HepG2 (cell line): ENCODE measurements around the gene OST4. TPM values are rescaled to one million over a fixed set of nuclear protein-coding genes. Genes with fewer than 3 reads are reported as not detected.

Experiments used
- EHMT2 ChIP-seq: fragments of 200-600 bp; sonication (generic); IDR thresholded peaks from 2 replicates; pipeline ENCODE4 v1.7.0; 2017; ENCODE audit warnings: antibody characterized with exemption, low read depth, low read length, borderline replicate concordance
- GPN1 ChIP-seq: sonication (generic); formaldehyde crosslinking; IDR thresholded peaks from 2 replicates; pipeline ENCODE4 v1.5.1; 2020; ENCODE audit warnings: missing genetic modification reagents, borderline replicate concordance
- IRF2 ChIP-seq: IDR thresholded peaks from 2 replicates; pipeline ENCODE4 v1.6.1; 2018; ENCODE audit warnings: missing genetic modification reagents, missing compliant biosample characterization
- JARID2 ChIP-seq: sonication (generic); formaldehyde crosslinking; IDR thresholded peaks from 2 replicates; pipeline ENCODE4 v1.8.1; 2023; ENCODE audit warnings: missing genetic modification reagents, inconsistent platforms; ENCODE audit not compliant: insufficient replicate concordance
- MBD4 ChIP-seq: IDR thresholded peaks from 2 replicates; pipeline ENCODE4 v1.6.1; 2012; ENCODE audit warnings: low read length, inconsistent platforms, borderline replicate concordance
- MTA3 ChIP-seq: sonication (generic); formaldehyde crosslinking; IDR thresholded peaks from 2 replicates; pipeline ENCODE4 v1.4.0; 2020; ENCODE audit warnings: missing genetic modification reagents
- NR2F2 ChIP-seq: IDR thresholded peaks from 2 replicates; pipeline ENCODE4 v1.6.1; 2012; ENCODE audit warnings: low read depth, inconsistent platforms, borderline replicate concordance
- PHF20 ChIP-seq: sonication (generic); formaldehyde crosslinking; IDR thresholded peaks from 2 replicates; pipeline ENCODE4 v1.5.0; 2020; ENCODE audit warnings: mild to moderate bottlenecking, missing genetic modification reagents
- SIN3B ChIP-seq: fragments of 150-350 bp; IDR thresholded peaks from 2 replicates; pipeline ENCODE4 v1.6.1; 2014; ENCODE audit warnings: low read length
- SRF ChIP-seq: IDR thresholded peaks from 2 replicates; pipeline ENCODE4 v1.6.1; 2011; ENCODE audit warnings: mild to moderate bottlenecking, low read depth, low read length, moderate library complexity
- ZFAT ChIP-seq: sonication (generic); formaldehyde crosslinking; conservative IDR thresholded peaks from 2 replicates; pipeline ENCODE4 v1.8.1; 2023; ENCODE audit warnings: missing genetic modification reagents, inconsistent platforms
- ZFP90 ChIP-seq: sonication (generic); formaldehyde crosslinking; IDR thresholded peaks from 2 replicates; pipeline ENCODE4 v1.8.0; 2022; ENCODE audit warnings: missing genetic modification reagents, mild to moderate bottlenecking, inconsistent platforms, borderline replicate concordance
- ZFX ChIP-seq: sonication (generic); formaldehyde crosslinking; IDR thresholded peaks from 2 replicates; pipeline ENCODE4 v1.4.0; 2020; ENCODE audit warnings: mild to moderate bottlenecking, low read depth, missing genetic modification reagents, moderate library complexity
- ZNF207 ChIP-seq: fragments of 450-650 bp; IDR thresholded peaks from 2 replicates; pipeline ENCODE4 v1.6.1; 2016; ENCODE audit warnings: antibody characterized with exemption, borderline replicate concordance
- ZNF552 ChIP-seq: sonication (generic); formaldehyde crosslinking; IDR thresholded peaks from 2 replicates; pipeline ENCODE4 v1.9.0; 2022; ENCODE audit warnings: missing genetic modification reagents, mild to moderate bottlenecking, borderline replicate concordance
- ZNF567 ChIP-seq: sonication (generic); formaldehyde crosslinking; IDR thresholded peaks from 2 replicates; pipeline ENCODE4 v1.8.1; 2023; ENCODE audit warnings: mild to moderate bottlenecking, missing genetic modification reagents, borderline replicate concordance
- ZNF605 ChIP-seq: sonication (generic); formaldehyde crosslinking; IDR thresholded peaks from 2 replicates; pipeline ENCODE4 v1.8.0; 2022; ENCODE audit warnings: mild to moderate bottlenecking, missing genetic modification reagents
- ZNF777 ChIP-seq: sonication (generic); formaldehyde crosslinking; IDR thresholded peaks from 2 replicates; pipeline ENCODE4 v1.4.0; 2020; ENCODE audit warnings: missing genetic modification reagents
- polyA plus RNA-seq, 8 experiments: library from polyadenylated mRNA; depleted of rRNA in 3 of 8; stranded (reverse) in 7 of 8; unstranded in 1 of 8; fragments of >200 nt; fragmentation: Illumina TruSeq in 4 of 8; extraction: Trizol in 4 of 8; gene quantifications; 2 replicates each; pipeline versions ENCODE4 v1.2.1 to v1.2.3, GENCODE V29; 2011 to 2016; ENCODE audit warnings: low read depth in 4 of 8, missing spikeins in 1 of 8, mixed read lengths in 1 of 8; ENCODE audit not compliant: insufficient read depth in 1 of 8
- total RNA-seq, 5 experiments: library from RNA; depleted of rRNA; stranded (reverse); fragments of >200 nt; fragmentation: Illumina TruSeq; extraction: Trizol; gene quantifications; 2 replicates each; pipeline ENCODE4 v1.2.3, GENCODE V29; 2016; ENCODE audit warnings: low read depth in 1 of 5
- TF ChIP-seq, protein P1 (sequence below): sonication (generic); formaldehyde crosslinking; IDR thresholded peaks from 2 replicates; pipeline ENCODE4 v1.4.0; 2020; ENCODE audit warnings: missing genetic modification reagents, borderline replicate concordance
- TF ChIP-seq, protein P2 (sequence below): sonication (generic); formaldehyde crosslinking; IDR thresholded peaks from 2 replicates; pipeline ENCODE4 v1.4.0; 2020; ENCODE audit warnings: missing genetic modification reagents, low read depth, mild to moderate bottlenecking, borderline replicate concordance
- TF ChIP-seq, protein P3 (sequence below): sonication (generic); formaldehyde crosslinking; IDR thresholded peaks from 2 replicates; pipeline ENCODE4 v1.8.0; 2022; ENCODE audit warnings: mild to moderate bottlenecking, missing genetic modification reagents, moderate library complexity
- TF ChIP-seq, protein P4 (sequence below): sonication (generic); IDR thresholded peaks from 2 replicates; pipeline ENCODE4 v1.6.1; 2016; ENCODE audit warnings: low read depth, borderline replicate concordance

OST4 gene
- total and polyA plus RNA-seq, 2 of the 13 experiments (the other 11 are each of a cell fraction or from before 2014, with no cell fraction given) = 498 to 584 TPM

DNA sequence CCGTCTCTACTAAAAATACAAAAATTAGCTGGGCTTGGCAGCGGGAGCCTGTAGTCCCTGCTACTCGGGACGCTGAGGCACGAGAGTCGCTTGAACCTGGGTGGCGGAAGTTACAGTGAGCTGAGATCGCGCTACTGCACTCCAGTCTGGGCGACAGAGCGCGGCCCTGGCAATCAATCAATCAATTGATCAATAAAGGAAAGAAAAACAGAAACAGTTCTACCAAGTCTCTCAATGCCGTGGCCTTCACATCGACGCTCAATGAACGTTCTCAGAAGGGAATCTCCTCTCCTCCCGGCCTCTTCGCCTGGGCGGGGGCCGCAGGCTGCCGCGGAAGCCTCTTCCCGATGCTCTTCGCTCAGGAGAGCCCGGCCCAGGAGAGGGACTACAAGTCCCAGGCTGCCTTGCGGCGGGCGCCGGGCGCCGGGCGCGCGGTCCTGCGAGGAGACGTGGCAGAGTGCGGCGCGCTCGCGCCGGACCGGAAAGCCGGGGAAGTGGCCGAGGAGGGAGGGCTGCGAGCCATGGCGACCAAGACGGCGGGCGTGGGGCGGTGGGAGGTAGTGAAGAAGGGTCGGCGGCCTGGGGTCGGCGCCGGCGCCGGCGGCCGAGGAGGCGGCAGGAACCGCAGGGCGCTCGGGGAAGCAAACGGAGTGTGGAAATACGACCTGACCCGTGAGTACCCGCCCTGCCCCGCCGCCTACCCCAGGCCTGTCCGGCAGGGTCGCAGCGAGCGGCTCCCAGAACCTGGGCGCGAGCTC, 38.8 kb downstream of the OST4 start, which contains the start of gene TMEM214 (continued):
- TF ChIP-seq, protein P1, sequence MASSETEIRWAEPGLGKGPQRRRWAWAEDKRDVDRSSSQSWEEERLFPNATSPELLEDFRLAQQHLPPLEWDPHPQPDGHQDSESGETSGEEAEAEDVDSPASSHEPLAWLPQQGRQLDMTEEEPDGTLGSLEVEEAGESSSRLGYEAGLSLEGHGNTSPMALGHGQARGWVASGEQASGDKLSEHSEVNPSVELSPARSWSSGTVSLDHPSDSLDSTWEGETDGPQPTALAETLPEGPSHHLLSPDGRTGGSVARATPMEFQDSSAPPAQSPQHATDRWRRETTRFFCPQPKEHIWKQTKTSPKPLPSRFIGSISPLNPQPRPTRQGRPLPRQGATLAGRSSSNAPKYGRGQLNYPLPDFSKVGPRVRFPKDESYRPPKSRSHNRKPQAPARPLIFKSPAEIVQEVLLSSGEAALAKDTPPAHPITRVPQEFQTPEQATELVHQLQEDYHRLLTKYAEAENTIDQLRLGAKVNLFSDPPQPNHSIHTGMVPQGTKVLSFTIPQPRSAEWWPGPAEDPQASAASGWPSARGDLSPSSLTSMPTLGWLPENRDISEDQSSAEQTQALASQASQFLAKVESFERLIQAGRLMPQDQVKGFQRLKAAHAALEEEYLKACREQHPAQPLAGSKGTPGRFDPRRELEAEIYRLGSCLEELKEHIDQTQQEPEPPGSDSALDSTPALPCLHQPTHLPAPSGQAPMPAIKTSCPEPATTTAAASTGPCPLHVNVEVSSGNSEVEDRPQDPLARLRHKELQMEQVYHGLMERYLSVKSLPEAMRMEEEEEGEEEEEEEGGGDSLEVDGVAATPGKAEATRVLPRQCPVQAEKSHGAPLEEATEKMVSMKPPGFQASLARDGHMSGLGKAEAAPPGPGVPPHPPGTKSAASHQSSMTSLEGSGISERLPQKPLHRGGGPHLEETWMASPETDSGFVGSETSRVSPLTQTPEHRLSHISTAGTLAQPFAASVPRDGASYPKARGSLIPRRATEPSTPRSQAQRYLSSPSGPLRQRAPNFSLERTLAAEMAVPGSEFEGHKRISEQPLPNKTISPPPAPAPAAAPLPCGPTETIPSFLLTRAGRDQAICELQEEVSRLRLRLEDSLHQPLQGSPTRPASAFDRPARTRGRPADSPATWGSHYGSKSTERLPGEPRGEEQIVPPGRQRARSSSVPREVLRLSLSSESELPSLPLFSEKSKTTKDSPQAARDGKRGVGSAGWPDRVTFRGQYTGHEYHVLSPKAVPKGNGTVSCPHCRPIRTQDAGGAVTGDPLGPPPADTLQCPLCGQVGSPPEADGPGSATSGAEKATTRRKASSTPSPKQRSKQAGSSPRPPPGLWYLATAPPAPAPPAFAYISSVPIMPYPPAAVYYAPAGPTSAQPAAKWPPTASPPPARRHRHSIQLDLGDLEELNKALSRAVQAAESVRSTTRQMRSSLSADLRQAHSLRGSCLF = no peak
- TF ChIP-seq SIN3B (no peak), SRF (no peak), ZFX (CRISPR knock-in tag) (peak; percentile 93), ZNF567 (CRISPR knock-in tag) (no peak), JARID2 (no peak), MTA3 (CRISPR knock-in tag) (no peak), NR2F2 (no peak), ZNF207 (no peak), MBD4 (no peak), IRF2 (CRISPR knock-in tag) (peak; percentile 56; the same call in 1 of the 2 replicates), ZNF552 (CRISPR knock-in tag) (no peak; the same call in 1 of the 2 replicates), ZNF605 (CRISPR knock-in tag) (peak; percentile 11; the same call in 1 of the 2 replicates), ZFP90 (CRISPR knock-in tag) (peak; percentile 80; the same call in 1 of the 2 replicates), ZNF777 (CRISPR knock-in tag) (peak; percentile 37; the same call in 1 of the 2 replicates), GPN1 (peak; percentile 0; the same call in 1 of the 2 replicates), EHMT2 (no peak), PHF20 (CRISPR knock-in tag) (peak; percentile 69), ZFAT (CRISPR knock-in tag) (peak; percentile 76; the same call in 1 of the 2 replicates)
- TF ChIP-seq, protein P2, sequence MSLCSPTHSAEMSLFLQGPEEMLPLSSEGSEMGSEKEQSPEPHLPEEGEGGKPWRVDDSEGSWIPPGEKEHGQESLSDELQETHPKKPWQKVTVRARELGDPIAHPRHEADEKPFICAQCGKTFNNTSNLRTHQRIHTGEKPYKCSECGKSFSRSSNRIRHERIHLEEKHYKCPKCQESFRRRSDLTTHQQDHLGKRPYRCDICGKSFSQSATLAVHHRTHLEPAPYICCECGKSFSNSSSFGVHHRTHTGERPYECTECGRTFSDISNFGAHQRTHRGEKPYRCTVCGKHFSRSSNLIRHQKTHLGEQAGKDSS (CRISPR knock-in tag) = peak; percentile 60; the same call in 1 of the 2 replicates
- TF ChIP-seq, protein P3, sequence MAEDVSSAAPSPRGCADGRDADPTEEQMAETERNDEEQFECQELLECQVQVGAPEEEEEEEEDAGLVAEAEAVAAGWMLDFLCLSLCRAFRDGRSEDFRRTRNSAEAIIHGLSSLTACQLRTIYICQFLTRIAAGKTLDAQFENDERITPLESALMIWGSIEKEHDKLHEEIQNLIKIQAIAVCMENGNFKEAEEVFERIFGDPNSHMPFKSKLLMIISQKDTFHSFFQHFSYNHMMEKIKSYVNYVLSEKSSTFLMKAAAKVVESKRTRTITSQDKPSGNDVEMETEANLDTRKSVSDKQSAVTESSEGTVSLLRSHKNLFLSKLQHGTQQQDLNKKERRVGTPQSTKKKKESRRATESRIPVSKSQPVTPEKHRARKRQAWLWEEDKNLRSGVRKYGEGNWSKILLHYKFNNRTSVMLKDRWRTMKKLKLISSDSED (CRISPR knock-in tag) = no peak
- TF ChIP-seq, protein P4, sequence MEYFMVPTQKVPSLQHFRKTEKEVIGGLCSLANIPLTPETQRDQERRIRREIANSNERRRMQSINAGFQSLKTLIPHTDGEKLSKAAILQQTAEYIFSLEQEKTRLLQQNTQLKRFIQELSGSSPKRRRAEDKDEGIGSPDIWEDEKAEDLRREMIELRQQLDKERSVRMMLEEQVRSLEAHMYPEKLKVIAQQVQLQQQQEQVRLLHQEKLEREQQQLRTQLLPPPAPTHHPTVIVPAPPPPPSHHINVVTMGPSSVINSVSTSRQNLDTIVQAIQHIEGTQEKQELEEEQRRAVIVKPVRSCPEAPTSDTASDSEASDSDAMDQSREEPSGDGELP = 0 out of 2 replicates have a peak, but pooled peaks have one; percentile 5
